ENCODE data around the gene GCLM.

GRCh38 chr1:93938461-93939145 lies 29.4 kb upstream of the GCLM start:
- TF ChIP-seq POLR2A (IDR thresholded peaks at IDR 0.05; ENCODE audit: low read depth, low read length): no peak
- TF ChIP-seq POLR2AphosphoS5 (IDR thresholded peaks at IDR 0.05; ENCODE audit: low read depth, low read length): no peak
- no peak for TF ChIP-seq POU2F2 (IDR thresholded peaks at IDR 0.05; ENCODE audit: low read depth, low read length)
- TF ChIP-seq TAF1 (IDR thresholded peaks at IDR 0.05; ENCODE audit: low read depth, low read length): no peak
- no peak for TF ChIP-seq SPI1 (IDR thresholded peaks at IDR 0.05; ENCODE audit: low read depth, low read length)

Measured in GM12891 (cell line).